HCT116 (cell line): ENCODE data around the gene OXER1. TPM values are rescaled to one million over a fixed set of nuclear protein-coding genes. Genes with fewer than 3 reads are reported as not detected.

Experiments
- ATAC-seq: fragments of 200-7000 bp; cut with Tn5 transposase; 2 replicates; pipeline ENCODE4 v1.9.1; 2020; ENCODE audit warnings: mild to moderate bottlenecking, moderate library complexity
- BruUV-seq: library from RNA; stranded (reverse); fragments of 400-500 nt; replicated peaks from 2 replicates; lab custom pipeline; 2021; lab: Mats Ljungman, UMichigan
- CTCF ChIA-PET: fragments of 300-600 bp; sonication (Branson Sonifier 250); formaldehyde crosslinking; loops from one replicate; lab custom pipeline; 2021; ENCODE audit warnings: antibody characterized with exemption; lab: Charles Lee
- POLR2A ChIA-PET: fragments of 300-600, 350-600 bp; sonication (Branson Sonifier 250); formaldehyde crosslinking; loops from one replicate; lab custom pipeline; 2021; ENCODE audit warnings: antibody characterized with exemption; lab: Charles Lee
- RAD21 ChIA-PET, 2 experiments: fragments of 300-600 bp; sonication (Branson Sonifier 250); formaldehyde crosslinking; loops; one replicate each; lab custom pipeline; 2023; ENCODE audit warnings: low total read pairs in 2 of 2; ENCODE audit not compliant: uncharacterized antibody in 2 of 2, unreplicated experiment in 2 of 2, low non-redundant PET in 1 of 2; lab: Charles Lee
- DNase-seq: peaks from one replicate; pipeline ENCODE4 v3.0.0-alpha.2; 2010; ENCODE audit warnings: low read depth, low spot score
- H2AFZ ChIP-seq: fragments of 200-600 bp; shearing (Covaris generic), sonication (generic); 2 replicates; pipeline ENCODE4 v1.6.1; 2017; ENCODE audit warnings: low read depth, mixed run types, mixed read lengths, antibody characterized with exemption, low read length; ENCODE audit not compliant: poor library complexity, severe bottlenecking
- H3K27ac ChIP-seq: 2 replicates; pipeline ENCODE4 v1.5.1; 2012; ENCODE audit warnings: low read depth, low read length
- H3K27me3 ChIP-seq: fragments of 200-600 bp; sonication (generic); 2 replicates; pipeline ENCODE4 v1.6.1; 2016; ENCODE audit warnings: mixed run types, low read length, mixed read lengths; ENCODE audit not compliant: insufficient read depth
- H3K36me3 ChIP-seq, 2 experiments: fragments of 200-500 bp in 1 of 2; fragments of 200-600 bp in 1 of 2; sonication (Bioruptor generic) in 1 of 2; sonication (generic) in 1 of 2; 2 replicates each; pipeline versions ENCODE4 v1.5.1 to v1.6.1; 2014 to 2016; ENCODE audit warnings: low read length in 2 of 2, inconsistent platforms in 1 of 2, mixed read lengths in 1 of 2, mixed run types in 1 of 2; ENCODE audit not compliant: insufficient read depth in 2 of 2, control insufficient read depth in 1 of 2
- H3K4me1 ChIP-seq, 2 experiments: fragments of 200-600 bp in 1 of 2; sonication (generic) in 1 of 2; 2 replicates each; pipeline versions ENCODE4 v1.5.1 to v1.6.1; 2012 to 2017; ENCODE audit warnings: low read length in 2 of 2, inconsistent platforms in 1 of 2, mild to moderate bottlenecking in 1 of 2, mixed read lengths in 1 of 2, mixed run types in 1 of 2, moderate library complexity in 1 of 2; ENCODE audit not compliant: insufficient read depth in 2 of 2, control insufficient read depth in 1 of 2
- H3K4me2 ChIP-seq: fragments of 200-600 bp; sonication (generic); 2 replicates; pipeline ENCODE4 v1.6.1; 2017; ENCODE audit warnings: mixed run types, low read length, mixed read lengths
- H3K4me3 ChIP-seq, 2 experiments: fragments of 200-600 bp in 1 of 2; sonication (generic) in 1 of 2; replicated peaks in 1 of 2; 2 replicates each; pipeline ENCODE4 v1.5.1; 2011 to 2016; ENCODE audit warnings: low read length in 2 of 2, control low read depth in 1 of 2, low read depth in 1 of 2, mild to moderate bottlenecking in 1 of 2, mixed read lengths in 1 of 2, mixed run types in 1 of 2
- H3K79me2 ChIP-seq: fragments of 200-600 bp; sonication (generic); 2 replicates; pipeline ENCODE4 v1.6.1; 2017; ENCODE audit warnings: mild to moderate bottlenecking, mixed run types, low read length, moderate library complexity, mixed read lengths; ENCODE audit not compliant: insufficient read depth
- H3K9ac ChIP-seq: fragments of 200-600 bp; sonication (generic); 2 replicates; pipeline ENCODE4 v1.6.1; 2016; ENCODE audit warnings: low read length, mixed read lengths
- H3K9me2 ChIP-seq: fragments of 200-600 bp; sonication (generic), shearing (Covaris generic); 2 replicates; pipeline ENCODE4 v1.6.1; 2017; ENCODE audit warnings: mixed run types, mild to moderate bottlenecking, moderate library complexity; ENCODE audit not compliant: insufficient read depth
- H3K9me3 ChIP-seq, 2 experiments: fragments of 200-500 bp in 1 of 2; fragments of 200-600 bp in 1 of 2; sonication (Bioruptor generic) in 1 of 2; sonication (generic) in 1 of 2; 2 replicates each; pipeline ENCODE4 v1.6.1; 2014 to 2017; ENCODE audit warnings: low read length in 2 of 2, mixed read lengths in 2 of 2, inconsistent platforms in 1 of 2, low read depth in 1 of 2, mild to moderate bottlenecking in 1 of 2, mixed run types in 1 of 2, moderate library complexity in 1 of 2; ENCODE audit not compliant: control insufficient read depth in 1 of 2, insufficient read depth in 1 of 2
- H4K20me1 ChIP-seq: fragments of 200-600 bp; sonication (generic), shearing (Covaris generic); 2 replicates; pipeline ENCODE4 v1.6.1; 2017; ENCODE audit warnings: mixed run types, mild to moderate bottlenecking, moderate library complexity; ENCODE audit not compliant: insufficient read depth
- CBX3 ChIP-seq: IDR thresholded peaks from 2 replicates; pipeline ENCODE4 v1.6.1; 2012; ENCODE audit warnings: low read depth
- CEBPB ChIP-seq: IDR thresholded peaks from 2 replicates; pipeline ENCODE4 v1.6.1; 2012; ENCODE audit warnings: low read depth
- EGR1 ChIP-seq: IDR thresholded peaks from 2 replicates; pipeline ENCODE4 v1.6.1; 2012; ENCODE audit warnings: low read depth
- ELF1 ChIP-seq: IDR thresholded peaks from 2 replicates; pipeline ENCODE4 v1.6.1; 2012; ENCODE audit warnings: low read depth, borderline replicate concordance
- EZH2 ChIP-seq: fragments of 200-600 bp; sonication (generic); IDR thresholded peaks from 2 replicates; pipeline ENCODE4 v1.6.1; 2017; ENCODE audit warnings: antibody characterized with exemption, mixed run types
- EZH2phosphoT487 ChIP-seq: fragments of 200-600 bp; IDR thresholded peaks from 2 replicates; pipeline ENCODE4 v1.6.1; 2018; ENCODE audit warnings: antibody characterized with exemption, borderline replicate concordance
- JUND ChIP-seq: IDR thresholded peaks from 2 replicates; pipeline ENCODE4 v1.6.1; 2012
- POLR2A ChIP-seq: IDR thresholded peaks from 2 replicates; pipeline ENCODE4 v1.7.0; 2011; ENCODE audit warnings: borderline replicate concordance; ENCODE audit not compliant: insufficient read depth, insufficient read length; ENCODE audit errors: extremely low read depth
- POLR2AphosphoS5 ChIP-seq: IDR thresholded peaks from 2 replicates; pipeline ENCODE4 v1.6.1; 2011; ENCODE audit warnings: mild to moderate bottlenecking, low read depth, low read length, moderate library complexity
- RAD21 ChIP-seq: IDR thresholded peaks from 2 replicates; pipeline ENCODE4 v1.6.1; 2012; ENCODE audit warnings: low read depth, mild to moderate bottlenecking
- SIN3A ChIP-seq: IDR thresholded peaks from 2 replicates; pipeline ENCODE4 v1.6.1; 2012; ENCODE audit warnings: low read depth
- SP1 ChIP-seq: IDR thresholded peaks from 2 replicates; pipeline ENCODE4 v1.6.1; 2012; ENCODE audit warnings: low read depth
- SRF ChIP-seq: IDR thresholded peaks from 2 replicates; pipeline ENCODE4 v1.6.1; 2012; ENCODE audit warnings: low read depth
- TCF7L2 ChIP-seq: IDR thresholded peaks from 2 replicates; pipeline ENCODE4 v1.7.0; 2011; ENCODE audit warnings: borderline replicate concordance, inconsistent platforms; ENCODE audit not compliant: insufficient read depth, insufficient read length; ENCODE audit errors: extremely low read depth
- YY1 ChIP-seq: IDR thresholded peaks from 2 replicates; pipeline ENCODE4 v1.6.1; 2011; ENCODE audit warnings: low read length, low read depth, moderate library complexity, mild to moderate bottlenecking; ENCODE audit not compliant: insufficient replicate concordance; ENCODE audit errors: extremely low read depth
- ZFX ChIP-seq: fragments of 450-650 bp; IDR thresholded peaks from 2 replicates; pipeline ENCODE4 v1.6.1; 2017
- ZNF274 ChIP-seq: fragments of 200-500 bp; sonication (Bioruptor generic); IDR thresholded peaks from 2 replicates; pipeline ENCODE4 v1.6.1; 2014; ENCODE audit warnings: mild to moderate bottlenecking, low read depth, low read length, inconsistent platforms
- intact Hi-C: fragments of 100-400 bp; cut with micrococcal nuclease; formaldehyde crosslinking; loops from 2 replicates; pipeline ENCODE4 v1.10.0; 2022
- total RNA-seq: library from RNA; stranded (reverse); gene quantifications from one replicate; pipeline ENCODE4 v1.2.1, GENCODE V29; 2021; ENCODE audit not compliant: unreplicated experiment
- TF ChIP-seq, protein P1 (sequence below): IDR thresholded peaks from 2 replicates; pipeline ENCODE4 v1.6.1; 2012
- TF ChIP-seq, protein P2 (sequence below), 3 experiments: fragments of 200-600 bp in 1 of 3; sonication (generic) in 1 of 3; IDR thresholded peaks in 2 of 3; conservative IDR thresholded peaks in 1 of 3; 2 replicates each; pipeline ENCODE4 v1.5.1; 2012 to 2017; ENCODE audit warnings: low read depth in 2 of 3, low read length in 2 of 3, antibody characterized with exemption in 1 of 3, borderline replicate concordance in 1 of 3, control low read depth in 1 of 3, mild to moderate bottlenecking in 1 of 3, mixed read lengths in 1 of 3, mixed run types in 1 of 3, moderate library complexity in 1 of 3; ENCODE audit not compliant: insufficient read depth in 1 of 3

Gene OXER1
- total RNA-seq, 1 experiment from 2014 or later = not detected

DNA sequence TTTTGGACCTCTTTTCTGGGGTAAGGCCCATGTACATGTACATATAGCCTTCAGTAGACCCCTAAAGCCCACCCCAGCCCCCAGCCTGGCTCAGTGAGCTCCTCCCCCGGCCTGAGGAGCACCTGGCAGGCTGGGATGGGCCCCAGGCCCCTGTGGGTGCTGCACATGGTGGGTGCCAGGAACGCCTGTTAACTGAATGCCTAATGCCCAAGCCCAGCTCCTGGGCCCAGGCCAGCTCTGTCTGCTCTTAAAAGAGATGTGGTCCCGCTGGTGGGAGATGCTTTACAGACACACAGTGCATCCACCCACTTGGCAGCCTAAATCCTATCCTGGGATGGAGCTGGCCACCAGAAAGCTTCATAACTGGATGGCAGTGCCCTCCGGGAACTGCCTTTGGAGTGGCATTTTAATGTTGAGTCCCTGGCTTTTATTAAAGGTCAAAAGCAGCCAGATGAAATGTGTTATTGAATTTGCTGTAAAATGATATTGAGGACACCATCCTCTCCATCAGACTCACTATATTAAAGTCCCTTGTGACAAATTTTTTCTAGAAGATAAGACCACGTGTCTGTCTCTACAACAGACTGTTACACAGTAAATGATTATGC is 7.7 kb upstream of the OXER1 start:
- no peaks in the 10 kb centered on the region for H3K79me2 ChIP-seq
- no TSS peak for BruUV-seq
- POLR2A ChIA-PET = no interaction called here
- TF ChIP-seq, protein P1, sequence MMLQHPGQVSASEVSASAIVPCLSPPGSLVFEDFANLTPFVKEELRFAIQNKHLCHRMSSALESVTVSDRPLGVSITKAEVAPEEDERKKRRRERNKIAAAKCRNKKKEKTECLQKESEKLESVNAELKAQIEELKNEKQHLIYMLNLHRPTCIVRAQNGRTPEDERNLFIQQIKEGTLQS = no peak
- TF ChIP-seq CEBPB (no peak), ELF1 (no peak), TCF7L2 (no peak), EZH2 (no peak), YY1 (no peak), POLR2AphosphoS5 (no peak), EGR1 (no peak), EZH2phosphoT487 (no peak), SP1 (no peak), ZNF274 (no peak), CBX3 (no peak), JUND (no peak), SIN3A (no peak), SRF (no peak), ZFX (no peak), RAD21 (no peak), POLR2A (no peak)
- TF ChIP-seq, protein P2, sequence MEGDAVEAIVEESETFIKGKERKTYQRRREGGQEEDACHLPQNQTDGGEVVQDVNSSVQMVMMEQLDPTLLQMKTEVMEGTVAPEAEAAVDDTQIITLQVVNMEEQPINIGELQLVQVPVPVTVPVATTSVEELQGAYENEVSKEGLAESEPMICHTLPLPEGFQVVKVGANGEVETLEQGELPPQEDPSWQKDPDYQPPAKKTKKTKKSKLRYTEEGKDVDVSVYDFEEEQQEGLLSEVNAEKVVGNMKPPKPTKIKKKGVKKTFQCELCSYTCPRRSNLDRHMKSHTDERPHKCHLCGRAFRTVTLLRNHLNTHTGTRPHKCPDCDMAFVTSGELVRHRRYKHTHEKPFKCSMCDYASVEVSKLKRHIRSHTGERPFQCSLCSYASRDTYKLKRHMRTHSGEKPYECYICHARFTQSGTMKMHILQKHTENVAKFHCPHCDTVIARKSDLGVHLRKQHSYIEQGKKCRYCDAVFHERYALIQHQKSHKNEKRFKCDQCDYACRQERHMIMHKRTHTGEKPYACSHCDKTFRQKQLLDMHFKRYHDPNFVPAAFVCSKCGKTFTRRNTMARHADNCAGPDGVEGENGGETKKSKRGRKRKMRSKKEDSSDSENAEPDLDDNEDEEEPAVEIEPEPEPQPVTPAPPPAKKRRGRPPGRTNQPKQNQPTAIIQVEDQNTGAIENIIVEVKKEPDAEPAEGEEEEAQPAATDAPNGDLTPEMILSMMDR (IDR thresholded peaks at IDR 0.05 in 2 of 3, conservative IDR thresholded peaks at IDR 0.05 in 1 of 3; ENCODE audit: borderline replicate concordance in 1 of 3, insufficient read depth in 1 of 3, low read depth in 2 of 3, low read length in 2 of 3) = no peak
- no peaks in the 10 kb centered on the region for H3K9me3 ChIP-seq
- no peak for DNase-seq
- CTCF ChIA-PET = no interaction called here
- H4K20me1 ChIP-seq = no peaks in the 10 kb centered on the region
- no peak overlapping the region for H3K4me3 ChIP-seq
- no peak overlapping the region for H3K27ac ChIP-seq
- H3K9me2 ChIP-seq = no peaks in the 10 kb centered on the region
- no peak overlapping the region for H3K4me2 ChIP-seq
- ATAC-seq = no peak
- peaks cover 0 to 3% of the 10 kb centered on the region in 2 experiments; a peak in 1 of 4 replicates for H3K4me1 ChIP-seq
- H3K9ac ChIP-seq = no peak overlapping the region
- H3K36me3 ChIP-seq = no peaks in the 10 kb centered on the region
- no peaks in the 10 kb centered on the region for H3K27me3 ChIP-seq
- RAD21 ChIA-PET = no interaction called here
- no peak overlapping the region for H2AFZ ChIP-seq
- intact Hi-C loops = loop anchor here (10.0 kb wide), 1 partner anchor 277 kb away; the partner anchor contains the start of gene KCNG3
